Measurements from ENCODE around the gene BIRC6. TPM values are rescaled to one million over a fixed set of nuclear protein-coding genes. Genes with fewer than 3 reads are reported as not detected.
"Not testable (repeated sequence)": the region's sequence is repeated elsewhere in the genome, so short reads cannot be mapped to it uniquely, and the experiment has no call there.

Gene BIRC6
- total and polyA plus RNA-seq, 2 of the 4 experiments (the other 2 are of a cell fraction), result 26.5 to 316 TPM

DNA sequence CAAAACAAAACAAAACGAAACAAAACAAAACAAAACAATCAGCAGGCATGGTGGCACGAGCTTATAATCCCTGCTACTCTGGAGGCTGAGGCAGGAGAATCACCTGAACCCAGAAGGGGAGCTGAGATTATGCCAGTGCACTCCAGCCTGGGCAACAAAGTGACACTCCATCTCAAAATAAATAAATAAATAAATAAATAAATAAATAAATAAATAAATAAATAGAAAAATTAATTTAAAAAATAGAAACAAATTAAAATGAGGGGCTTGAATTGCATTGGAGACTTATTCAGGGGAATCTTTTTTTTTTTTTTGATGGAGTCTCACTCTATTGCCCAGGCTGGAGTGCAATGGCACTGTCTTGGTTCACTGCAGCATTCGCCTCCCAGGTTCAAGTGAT, 6.0 kb upstream of the BIRC6 start:
- H3K23ac ChIP-seq (ENCODE audit: low read depth, low read length); ATAC-seq (ENCODE audit: low read depth); H4K5ac ChIP-seq (ENCODE audit: low read depth, low read length); H3K9ac ChIP-seq (ENCODE audit: low read depth, low read length); H3K27ac ChIP-seq (ENCODE audit: insufficient read depth, low read length); BruUV-seq (replicated peaks); H4K20me1 ChIP-seq (ENCODE audit: insufficient read depth, low read length); H4K91ac ChIP-seq (ENCODE audit: insufficient read depth, low read depth, low read length); intact Hi-C loops (cut with micrococcal nuclease); H3K4me1 ChIP-seq (ENCODE audit: control insufficient read depth, insufficient read depth, low read length); H3K9me3 ChIP-seq (ENCODE audit: control insufficient read depth, insufficient read depth, low read length); H3K4me2 ChIP-seq (ENCODE audit: low read depth, low read length); H3K4me3 ChIP-seq (ENCODE audit: insufficient read depth, low read depth, low read length); H2BK5ac ChIP-seq (ENCODE audit: low read depth, low read length, poor library complexity, severe bottlenecking); H2BK15ac ChIP-seq (ENCODE audit: low read depth, low read length); H3K79me1 ChIP-seq (ENCODE audit: low read depth in 1 of 2, low read length in 2 of 2); in situ Hi-C loops (cut with MboI; ENCODE audit: low sequenced_read_pairs); H2AFZ ChIP-seq (replicated peaks; ENCODE audit: low read length, poor library complexity); POLR2A ChIA-PET (ENCODE audit: unreplicated experiment); H2BK20ac ChIP-seq (ENCODE audit: low read depth, low read length); H3K4ac ChIP-seq (ENCODE audit: low read depth, low read length); H3K18ac ChIP-seq (ENCODE audit: low read depth, low read length); H3K56ac ChIP-seq (ENCODE audit: extremely low read depth, insufficient read depth, low read length); H3K27me3 ChIP-seq (ENCODE audit: control insufficient read depth, insufficient read depth, low read length); dilution Hi-C loops (cut with HindIII; ENCODE audit: low sequenced_read_pairs, unreplicated experiment); H3K14ac ChIP-seq (replicated peaks; ENCODE audit: low read depth, low read length); H3K9me1 ChIP-seq (ENCODE audit: insufficient read depth, low read length); H4K8ac ChIP-seq (ENCODE audit: low read depth in 2 of 2, low read length in 2 of 2); H2AK5ac ChIP-seq (ENCODE audit: low read depth, low read length); H2AK9ac ChIP-seq (replicated peaks; ENCODE audit: low read depth, low read length, poor library complexity); DNase-seq; H2BK120ac ChIP-seq (ENCODE audit: low read depth, low read length); H3K36me3 ChIP-seq (ENCODE audit: control insufficient read depth, insufficient read depth, low read length): not testable (repeated sequence)
- WGBS, 2 experiments (ENCODE audit: extremely low coverage in 2 of 2, insufficient read length in 1 of 2), result 67% methylated on average over 2 of the region's 3 CpGs; no CpG with 5 or more reads in 1 of the 2 experiments
- CTCF ChIA-PET, result interaction anchor here (0.6 kb wide), 1 partner anchor 16 kb away, joined by 3 read pairs; no protein-coding TSS in a partner anchor
